Mesendoderm (in vitro differentiated cells): ENCODE data around the gene LTBP2.
A peak's percentile ranks its signal among the peaks of the same experiment; 100 is the strongest.

Source experiments
- DNase-seq: peaks from one replicate; pipeline ENCODE4 v3.0.0; 2013
- H2AK5ac ChIP-seq: 2 replicates; pipeline ENCODE4 v1.6.1; 2013; ENCODE audit warnings: low read length, inconsistent platforms
- H2BK120ac ChIP-seq: 2 replicates; pipeline ENCODE4 v1.6.1; 2013; ENCODE audit warnings: low read depth, mild to moderate bottlenecking, low read length, moderate library complexity, mixed read lengths
- H2BK15ac ChIP-seq: replicated peaks from 2 replicates; pipeline ENCODE4 v1.6.1; 2013; ENCODE audit warnings: low read depth, mild to moderate bottlenecking, moderate library complexity
- H2BK5ac ChIP-seq: 2 replicates; pipeline ENCODE4 v1.6.1; 2013; ENCODE audit warnings: low read length, inconsistent platforms
- H3K18ac ChIP-seq: 2 replicates; pipeline ENCODE4 v1.6.1; 2013; ENCODE audit warnings: mild to moderate bottlenecking, low read length, mixed read lengths
- H3K23ac ChIP-seq: one replicate; pipeline ENCODE4 v1.6.1; 2013; ENCODE audit warnings: low read length
- H3K27ac ChIP-seq: 2 replicates; pipeline ENCODE4 v1.5.1; 2013; ENCODE audit warnings: low read depth, mild to moderate bottlenecking, inconsistent platforms, low read length, moderate library complexity
- H3K27me3 ChIP-seq: 2 replicates; pipeline ENCODE4 v1.6.1; 2013; ENCODE audit warnings: low read length, control low read depth, mild to moderate bottlenecking, inconsistent platforms; ENCODE audit not compliant: insufficient read depth, poor library complexity
- H3K36me3 ChIP-seq: 2 replicates; pipeline ENCODE4 v1.6.1; 2013; ENCODE audit warnings: low read length, inconsistent platforms; ENCODE audit not compliant: control insufficient read depth, insufficient read depth
- H3K4ac ChIP-seq: one replicate; pipeline ENCODE4 v1.6.1; 2013; ENCODE audit warnings: low read depth, mild to moderate bottlenecking, low read length, moderate library complexity
- H3K4me1 ChIP-seq: 2 replicates; pipeline ENCODE4 v1.6.1; 2013; ENCODE audit warnings: low read depth, low read length, inconsistent platforms; ENCODE audit not compliant: control insufficient read depth
- H3K4me2 ChIP-seq: 2 replicates; pipeline ENCODE4 v1.6.1; 2013; ENCODE audit warnings: low read length
- H3K4me3 ChIP-seq: 2 replicates; pipeline ENCODE4 v1.5.1; 2013; ENCODE audit warnings: mild to moderate bottlenecking, low read length
- H3K56ac ChIP-seq: one replicate; pipeline ENCODE4 v1.6.1; 2013; ENCODE audit warnings: low read length
- H3K79me1 ChIP-seq: 2 replicates; pipeline ENCODE4 v1.6.1; 2013; ENCODE audit warnings: low read length, inconsistent platforms
- H3K79me2 ChIP-seq: 2 replicates; pipeline ENCODE4 v1.6.1; 2013; ENCODE audit warnings: mild to moderate bottlenecking, low read length; ENCODE audit not compliant: control insufficient read depth, insufficient read depth
- H3K9ac ChIP-seq: 2 replicates; pipeline ENCODE4 v1.6.1; 2013; ENCODE audit warnings: low read length, inconsistent platforms
- H4K5ac ChIP-seq: one replicate; pipeline ENCODE4 v1.6.1; 2013; ENCODE audit warnings: low read length
- H4K8ac ChIP-seq: one replicate; pipeline ENCODE4 v1.6.1; 2013; ENCODE audit warnings: low read depth, mild to moderate bottlenecking, control low read depth, low read length, moderate library complexity
- WGBS: extraction: QIAGEN DNeasy Blood & Tissue Kit; methylation state at CpG from one replicate; pipeline ENCODE4 v1.1.7; 2013; ENCODE audit warnings: low lambda C conversion rate, missing lambda C conversion rate; ENCODE audit not compliant: insufficient coverage; ENCODE audit errors: extremely low coverage; 5-methylcytosine and 5-hydroxymethylcytosine counted together

LTBP2 gene

GRCh38 chr14:74645756-74646470 is 33.9 kb upstream of the LTBP2 start:
- no CpG with 5 or more reads among the region's 13 CpGs for WGBS
- Histone ChIP-seq H3K9ac (no peak overlapping the region), H2AK5ac (no peak overlapping the region), H4K5ac (no peak overlapping the region), H3K79me1 (no peaks in the 10 kb centered on the region), H3K18ac (no peak overlapping the region), H3K36me3 (no peaks in the 10 kb centered on the region), H2BK120ac (no peak overlapping the region), H3K4me3 (no peak overlapping the region), H3K23ac (no peak overlapping the region), H2BK15ac (no peak overlapping the region), H3K27me3 (no peaks in the 10 kb centered on the region), H2BK5ac (no peak overlapping the region), H3K56ac (peak overlapping the region; percentile 7), H3K27ac (no peak overlapping the region), H3K4ac (no peak overlapping the region), H3K4me1 (no peaks in the 10 kb centered on the region), H4K8ac (no peak overlapping the region), H3K4me2 (no peak overlapping the region), H3K79me2 (no peaks in the 10 kb centered on the region)
- DNase-seq, result no peak

DNA sequence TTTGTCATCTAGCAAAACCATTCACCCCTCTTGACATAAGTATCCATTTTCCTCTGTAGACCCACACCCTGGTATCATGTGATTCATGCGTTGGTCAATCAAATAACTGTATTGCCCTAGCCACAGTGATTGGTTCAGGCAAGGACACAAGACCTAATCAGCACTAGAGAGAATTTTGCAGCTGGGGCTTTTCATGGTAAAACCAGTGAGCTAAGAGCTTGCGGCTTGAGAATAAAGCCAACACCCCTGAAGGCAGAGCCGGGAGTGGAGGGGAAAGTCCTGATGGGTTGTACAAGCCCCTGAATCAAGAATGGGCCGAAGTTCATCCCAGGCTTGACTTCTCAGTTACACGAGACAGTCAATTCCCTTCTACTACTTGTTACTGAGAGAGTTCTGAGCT is 33.2 kb upstream of the LTBP2 start:
- Histone ChIP-seq H2BK120ac (no peak overlapping the region), H2BK5ac (no peak overlapping the region), H4K5ac (no peak overlapping the region), H4K8ac (no peak overlapping the region), H3K79me2 (no peaks in the 10 kb centered on the region), H3K4ac (no peak overlapping the region), H3K9ac (no peak overlapping the region), H3K4me3 (no peak overlapping the region), H3K27me3 (no peaks in the 10 kb centered on the region), H3K27ac (no peak overlapping the region), H3K23ac (no peak overlapping the region), H3K36me3 (no peaks in the 10 kb centered on the region), H3K79me1 (no peaks in the 10 kb centered on the region), H3K4me1 (no peaks in the 10 kb centered on the region), H2AK5ac (no peak overlapping the region), H3K18ac (no peak overlapping the region), H3K4me2 (no peak overlapping the region), H2BK15ac (no peak overlapping the region), H3K56ac (no peak overlapping the region)
- DNase-seq, result no peak
- WGBS, result no CpG with 5 or more reads among the region's 5 CpGs

- Histone ChIP-seq H3K27ac (no peak overlapping the region), H3K4me2 (no peak overlapping the region), H2BK15ac (no peak overlapping the region), H3K56ac (no peak overlapping the region), H3K79me2 (no peaks in the 10 kb centered on the region), H3K79me1 (no peaks in the 10 kb centered on the region), H3K4me1 (peaks cover 8% of the 10 kb centered on the region), H3K9ac (no peak overlapping the region), H4K8ac (no peak overlapping the region), H3K36me3 (no peaks in the 10 kb centered on the region), H3K23ac (no peak overlapping the region), H2BK120ac (no peak overlapping the region), H3K18ac (no peak overlapping the region), H4K5ac (no peak overlapping the region), H2BK5ac (no peak overlapping the region), H2AK5ac (no peak overlapping the region), H3K4ac (no peak overlapping the region), H3K27me3 (no peaks in the 10 kb centered on the region), H3K4me3 (no peak overlapping the region)
- no peak for DNase-seq
- WGBS, result no CpG with 5 or more reads among the region's 12 CpGs
Measured at GRCh38 chr14:74641601-74642391, 29.8 kb upstream of the LTBP2 start.

- Histone ChIP-seq H3K27me3 (no peaks in the 10 kb centered on the region), H2AK5ac (no peak overlapping the region), H2BK5ac (no peak overlapping the region), H2BK15ac (no peak overlapping the region), H3K4ac (no peak overlapping the region), H4K8ac (no peak overlapping the region), H3K36me3 (no peaks in the 10 kb centered on the region), H3K9ac (no peak overlapping the region), H3K79me1 (no peaks in the 10 kb centered on the region), H3K79me2 (no peaks in the 10 kb centered on the region), H3K4me2 (no peak overlapping the region), H4K5ac (no peak overlapping the region), H3K56ac (no peak overlapping the region), H3K23ac (no peak overlapping the region), H3K27ac (no peak overlapping the region), H3K4me1 (peaks cover 17% of the 10 kb centered on the region), H3K18ac (no peak overlapping the region), H3K4me3 (no peak overlapping the region), H2BK120ac (no peak overlapping the region)
- DNase-seq, result no peak
- no CpG with 5 or more reads among the region's 1 CpG for WGBS
Measured at GRCh38 chr14:74638966-74639365, 26.9 kb upstream of the LTBP2 start.

DNA sequence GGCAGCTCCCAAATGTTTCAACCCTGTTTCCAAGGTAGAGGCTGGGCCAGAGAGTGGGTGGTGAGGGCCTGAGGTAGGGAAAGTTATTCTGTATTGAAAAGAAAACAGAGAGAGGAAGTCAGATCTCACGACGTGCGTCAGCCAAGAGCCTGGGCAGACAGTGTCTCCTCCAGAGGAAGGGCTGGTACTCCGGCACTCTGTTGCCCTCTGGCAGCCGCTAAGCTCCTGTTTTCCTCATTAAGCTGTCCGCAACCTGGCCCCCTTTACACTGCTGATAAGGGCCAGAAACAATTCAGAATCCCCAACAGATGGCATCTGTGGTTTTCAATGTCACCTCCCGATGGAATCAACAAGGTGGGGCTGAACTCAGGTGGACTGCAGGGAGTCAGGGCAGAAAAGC is 26.0 kb upstream of the LTBP2 start:
- Histone ChIP-seq H3K27me3 (no peaks in the 10 kb centered on the region), H3K36me3 (no peaks in the 10 kb centered on the region), H3K4me1 (peaks cover 17% of the 10 kb centered on the region), H3K23ac (no peak overlapping the region), H2BK5ac (no peak overlapping the region), H3K79me1 (no peaks in the 10 kb centered on the region), H3K4me2 (no peak overlapping the region), H3K9ac (no peak overlapping the region), H3K4ac (no peak overlapping the region), H3K79me2 (no peaks in the 10 kb centered on the region), H3K27ac (no peak overlapping the region), H4K5ac (no peak overlapping the region), H2BK15ac (no peak overlapping the region), H2BK120ac (no peak overlapping the region), H3K4me3 (no peak overlapping the region), H2AK5ac (no peak overlapping the region), H3K18ac (no peak overlapping the region), H4K8ac (no peak overlapping the region), H3K56ac (no peak overlapping the region)
- peak; percentile 57 for DNase-seq
- WGBS, result no CpG with 5 or more reads among the region's 7 CpGs
